GM12891 (cell line): ENCODE measurements around the gene MAP2K7.

ENCODE experiments used
- PAX5 ChIP-seq: IDR thresholded peaks from 2 replicates; pipeline ENCODE4 v1.6.1; 2011; ENCODE audit warnings: low read length, moderate library complexity, mild to moderate bottlenecking; ENCODE audit not compliant: insufficient read depth, severe bottlenecking
- POLR2A ChIP-seq: IDR thresholded peaks from 2 replicates; pipeline ENCODE4 v1.6.1; 2011; ENCODE audit warnings: low read depth, low read length, control low read depth
- POLR2AphosphoS5 ChIP-seq: IDR thresholded peaks from 2 replicates; pipeline ENCODE4 v1.6.1; 2011; ENCODE audit warnings: low read depth, low read length, control low read depth
- POU2F2 ChIP-seq: IDR thresholded peaks from 2 replicates; pipeline ENCODE4 v1.6.1; 2011; ENCODE audit warnings: low read depth, mild to moderate bottlenecking, control low read depth, low read length, moderate library complexity
- SPI1 ChIP-seq: IDR thresholded peaks from 2 replicates; pipeline ENCODE4 v1.6.1; 2011; ENCODE audit warnings: low read depth, low read length, control low read depth
- TAF1 ChIP-seq: IDR thresholded peaks from 2 replicates; pipeline ENCODE4 v1.6.1; 2011; ENCODE audit warnings: low read depth, low read length, control low read depth

GRCh38 chr19:7865262-7865911 lies 38.3 kb upstream of the MAP2K7 start:
- no peak for TF ChIP-seq TAF1
- no peak for TF ChIP-seq POLR2AphosphoS5
- no peak for TF ChIP-seq POLR2A
- TF ChIP-seq POU2F2, result no peak
- no peak for TF ChIP-seq SPI1
- TF ChIP-seq PAX5, result no peak
